Esophagus muscularis mucosa (tissue), 4 donors: ENCODE results near the gene TTI1.

Source experiments
- CTCF ChIP-seq, 3 experiments: fragments of 200-600 bp in 2 of 3; fragments of 450-650 bp in 1 of 3; sonication (generic) in 2 of 3; IDR thresholded peaks; one replicate each; pipeline ENCODE4 v1.5.1; 2017 to 2019; ENCODE audit warnings: antibody characterized with exemption in 3 of 3, mild to moderate bottlenecking in 2 of 3, moderate library complexity in 1 of 3
- EP300 ChIP-seq: sonication (generic); formaldehyde crosslinking; IDR thresholded peaks from one replicate; pipeline ENCODE4 v1.6.1; 2017; ENCODE audit warnings: antibody characterized with exemption
- POLR2A ChIP-seq: fragments of 450-650 bp; IDR thresholded peaks from one replicate; pipeline ENCODE4 v1.6.1; 2017; ENCODE audit warnings: antibody characterized with exemption, moderate library complexity, mild to moderate bottlenecking, low read depth

- TF ChIP-seq CTCF (IDR thresholded peaks at IDR 0.05) = no peak
- no peak for TF ChIP-seq POLR2A
- no peak for TF ChIP-seq EP300
Measured at GRCh38 chr20:38029453-38029852, 3.8 kb downstream of the TTI1 start.
